ENCODE data around the gene CLIC3. TPM values are rescaled to one million over a fixed set of nuclear protein-coding genes. Genes with fewer than 3 reads are reported as not detected.
A peak's percentile ranks its signal among the peaks of the same experiment; 100 is the strongest.

CLIC3 gene
- total and polyA plus RNA-seq, 2 donors (not counting 1 experiment from before 2014, with no cell fraction given): 1.1 to 1.9 TPM

- H4K20me1 ChIP-seq (ENCODE audit: control insufficient read depth, insufficient read depth, low read length, poor library complexity, severe bottlenecking): peaks cover 11% of the 10 kb centered on the region
- peaks cover 0 to 7% (median 0%) of the 10 kb centered on the region in 3 donors for H3K9me3 ChIP-seq (ENCODE audit: control extremely low read depth in 1 of 3, control insufficient read depth in 2 of 3, insufficient read depth in 1 of 3, low read length in 2 of 3)
- CTCF ChIA-PET: interaction anchor here (0.7 to 5.9 kb wide), 37 partner anchors 8 to 264 kb away, joined by 3 to 49 read pairs (median 5); partner anchors contain the start of genes AJM1, C8G, CLIC3 and CYSRT1
- TF ChIP-seq EZH2 (IDR thresholded peaks at IDR 0.05; ENCODE audit: borderline replicate concordance, insufficient read depth, low read depth, low read length, poor library complexity, severe bottlenecking): no peak
- TF ChIP-seq CTCF (IDR thresholded peaks at IDR 0.05): no peak
- H3K4me1 ChIP-seq (ENCODE audit: control insufficient read depth in 2 of 2, insufficient read depth in 2 of 2, low read length in 2 of 2): peaks cover 68 to 85% of the 10 kb centered on the region in 2 donors
- peak overlapping the region; percentile 100 for H3K4me2 ChIP-seq (replicated peaks; ENCODE audit: low read depth, low read length, poor library complexity, severe bottlenecking)
- POLR2A ChIA-PET: interaction anchor here (0.6 to 3.0 kb wide), 10 partner anchors 9 to 284 kb away, joined by 3 to 19 read pairs (median 3); partner anchors contain the start of genes CLIC3 and PAXX
- H3K27ac ChIP-seq (ENCODE audit: low read length in 2 of 2): peak overlapping the region; percentile 29 to 71
- Mint-ChIP-seq H3K4me3 (peak overlapping the region; percentile 90), H3K9me3 (ENCODE audit: insufficient read depth) (no peaks in the 10 kb centered on the region), H3K27ac (peak overlapping the region; percentile 92), H3K27me3 (no peaks in the 10 kb centered on the region), H3K4me1 (peaks cover 73% of the 10 kb centered on the region)
- 33% methylated on average over 12 of the region's 15 CpGs for WGBS (ENCODE audit: insufficient coverage)
- peaks cover 12% of the 10 kb centered on the region for H3K79me2 ChIP-seq (ENCODE audit: control insufficient read depth, insufficient read depth, low read length)
- peak overlapping the region; percentile 70 for H3K9ac ChIP-seq (ENCODE audit: low read length)
- DNase-seq (no peak), ATAC-seq (ENCODE audit: low read depth) (no peak)
- H2AFZ ChIP-seq (ENCODE audit: insufficient read depth, low read depth, low read length, poor library complexity, severe bottlenecking): peak overlapping the region; percentile 54
- intact Hi-C loops (cut with micrococcal nuclease): loop anchor here (5.0 kb wide), 1 partner anchor 42 kb away; the partner anchor contains the start of gene SAPCD2
- H3K36me3 ChIP-seq (replicated peaks in 1 of 2; ENCODE audit: control extremely low read depth in 1 of 2, control insufficient read depth in 1 of 2, extremely low read depth in 1 of 2, insufficient read depth in 2 of 2, low read length in 1 of 2): no peaks in the 10 kb centered on the region
- H3K27me3 ChIP-seq (replicated peaks in 1 of 4; ENCODE audit: control extremely low read depth in 1 of 4, control insufficient read depth in 3 of 4, insufficient read depth in 4 of 4, low read length in 3 of 4): no peaks in the 10 kb centered on the region
- H3K4me3 ChIP-seq (ENCODE audit: control extremely low read depth in 1 of 5, extremely low read depth in 1 of 5, insufficient read depth in 1 of 5, low read depth in 2 of 5, low read length in 4 of 5): peak overlapping the region in 4 of 5 experiments; percentile 31 to 77 (median 65)
Observed at GRCh38 chr9:137030006-137030405, 33.6 kb upstream of the CLIC3 start.

Measured in B cell (primary cell).